DMS79 (cell line): ENCODE measurements around the gene FBXL14.
A peak's percentile ranks its signal among the peaks of the same experiment; 100 is the strongest.
"Not testable (repeated sequence)": the region's sequence is repeated elsewhere in the genome, so short reads cannot be mapped to it uniquely, and the experiment has no call there.

Experiments used
- DNase-seq: peaks from one replicate; lab custom pipeline; 2025; lab: John Stamatoyannopoulos, UW

Gene FBXL14

DNA sequence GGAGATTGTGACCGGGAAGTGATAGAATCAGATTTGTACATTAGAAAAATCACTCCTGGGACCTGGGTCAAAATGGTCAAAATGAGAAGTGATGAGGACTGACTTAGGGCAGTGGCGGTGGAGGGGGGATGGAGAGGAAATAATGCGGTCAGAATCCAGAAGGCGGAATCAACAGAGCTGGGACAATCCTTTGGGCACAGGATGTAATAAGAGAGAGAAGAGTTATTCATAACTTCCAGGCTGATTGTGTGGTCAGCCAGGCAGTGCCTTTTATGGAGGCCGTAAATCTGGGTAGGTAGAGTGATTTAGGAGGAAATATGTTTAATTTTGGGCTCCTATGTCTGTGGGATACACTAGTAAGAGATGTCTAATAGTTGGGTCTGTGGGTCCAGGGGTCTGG lies 21.6 kb downstream of the FBXL14 start:
- no peak for DNase-seq

- no peak for DNase-seq
Observed at GRCh38 chr12:1567852-1568251, 26.5 kb downstream of the FBXL14 start.

- DNase-seq = no peak
Observed at GRCh38 chr12:1566449-1567135, 27.8 kb downstream of the FBXL14 start.

DNA sequence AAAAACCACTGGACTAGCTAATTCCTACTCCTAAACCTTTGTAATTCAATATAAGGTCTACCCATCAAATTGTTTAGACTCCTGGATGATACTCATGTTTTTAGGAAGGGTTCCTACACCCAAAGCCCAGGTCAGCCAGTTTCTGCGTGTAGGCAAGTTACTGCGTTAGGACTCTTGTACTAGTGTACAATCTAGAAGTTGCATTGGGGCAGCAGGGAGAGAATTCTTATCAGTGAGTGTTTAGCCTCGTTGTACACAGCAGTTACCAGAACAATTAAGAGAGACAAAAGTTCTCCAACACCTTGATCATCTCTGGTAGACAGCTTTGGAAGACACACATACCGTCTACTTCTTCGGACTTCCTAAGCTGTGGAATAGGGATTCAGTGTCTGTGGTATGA lies 29.2 kb downstream of the FBXL14 start:
- DNase-seq = no peak

DNA sequence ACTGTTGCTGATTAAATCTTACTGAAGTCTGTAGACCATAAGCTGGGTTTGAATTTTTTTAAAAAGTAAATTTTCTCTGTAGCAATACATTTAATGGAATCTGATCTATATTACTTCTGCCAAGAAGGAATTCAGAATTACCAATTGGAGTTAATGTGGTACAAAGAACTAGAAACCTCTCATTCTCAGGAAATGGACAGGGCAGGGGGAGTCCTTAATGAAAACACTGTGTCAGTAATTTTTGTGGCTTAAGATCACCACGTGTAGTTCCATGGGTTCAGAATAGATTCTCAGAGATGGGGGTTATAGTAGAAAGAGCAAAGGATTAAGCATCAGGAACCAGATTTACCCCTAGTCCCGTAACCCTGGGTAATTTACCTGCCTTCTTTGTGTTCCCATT lies 30.3 kb downstream of the FBXL14 start:
- no peak for DNase-seq

GRCh38 chr12:1562813-1563407 lies 31.5 kb downstream of the FBXL14 start:
- no peak for DNase-seq

GRCh38 chr12:1560704-1561103 lies 33.7 kb downstream of the FBXL14 start:
- DNase-seq = no peak

GRCh38 chr12:1559676-1560091 lies 34.7 kb downstream of the FBXL14 start:
- peak; percentile 23 for DNase-seq

DNA sequence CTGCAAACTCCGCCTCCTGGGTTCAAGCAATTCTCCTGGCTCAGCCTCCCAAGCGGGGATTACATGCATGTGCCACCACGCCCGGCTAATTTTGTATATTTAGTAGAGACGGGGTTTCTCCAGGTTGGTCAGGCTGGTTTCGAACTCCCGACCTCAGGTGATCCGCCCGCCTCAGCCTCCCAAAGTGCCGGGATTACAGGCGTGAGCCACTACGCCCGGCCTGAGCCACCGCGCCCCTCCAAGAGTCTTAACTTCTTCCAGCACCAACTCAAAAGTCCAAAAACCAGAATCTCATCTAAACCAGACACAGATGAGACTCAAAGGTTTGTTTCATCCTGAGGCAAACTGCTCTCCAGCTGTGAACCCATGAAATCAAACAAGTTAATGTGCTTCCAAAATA lies 36.3 kb downstream of the FBXL14 start:
- not testable (repeated sequence) for DNase-seq

- no peak for DNase-seq
Observed at GRCh38 chr12:1553987-1554982, 40.1 kb downstream of the FBXL14 start.

DNA sequence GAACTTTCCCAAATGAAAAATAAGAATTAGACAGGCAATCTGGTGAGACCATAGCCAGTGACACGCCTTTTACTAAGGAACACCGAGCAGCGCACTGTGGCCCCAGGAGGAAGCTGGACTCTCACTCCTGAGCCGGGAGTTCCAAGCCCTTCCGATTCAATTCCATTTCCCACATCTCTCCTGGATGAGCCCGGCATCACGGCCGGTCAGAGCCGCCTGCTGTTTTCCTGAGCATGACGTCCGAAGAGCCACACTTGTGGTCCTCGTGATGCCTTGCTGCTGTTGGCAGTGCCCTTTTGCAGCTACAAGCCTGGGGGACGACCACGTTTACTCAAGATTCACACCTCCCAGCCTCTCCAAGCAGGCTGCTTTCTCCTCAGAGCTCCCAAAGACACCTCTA lies 40.8 kb downstream of the FBXL14 start:
- DNase-seq = no peak

DNA sequence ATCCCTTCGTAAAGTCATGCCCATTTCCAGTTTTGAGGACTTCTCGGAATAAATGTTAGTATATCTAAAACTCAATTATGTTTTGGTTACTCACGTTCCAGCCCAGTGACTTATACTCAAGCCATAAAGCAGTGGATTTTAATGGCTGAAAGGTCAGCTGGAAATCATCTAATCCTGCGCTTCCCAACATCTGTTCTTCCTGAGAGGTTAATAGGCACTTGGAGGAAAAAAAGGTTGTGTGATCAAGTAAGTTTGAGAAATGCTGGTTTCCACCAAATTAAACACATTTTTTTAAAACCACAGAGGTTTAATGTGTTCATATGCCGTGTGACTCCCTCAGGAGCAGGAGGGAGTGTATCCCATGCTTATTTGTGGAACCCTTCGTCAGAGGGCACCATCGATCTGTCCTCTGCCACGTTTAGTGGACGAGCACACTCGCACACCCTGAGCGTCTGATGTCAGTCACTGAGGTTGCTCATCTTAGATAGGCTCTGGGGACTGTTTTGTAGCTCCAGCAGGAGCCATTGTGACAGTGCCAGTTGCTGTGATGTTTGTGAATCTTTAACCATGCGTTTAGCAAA lies 41.4 kb downstream of the FBXL14 start:
- no peak for DNase-seq

DNA sequence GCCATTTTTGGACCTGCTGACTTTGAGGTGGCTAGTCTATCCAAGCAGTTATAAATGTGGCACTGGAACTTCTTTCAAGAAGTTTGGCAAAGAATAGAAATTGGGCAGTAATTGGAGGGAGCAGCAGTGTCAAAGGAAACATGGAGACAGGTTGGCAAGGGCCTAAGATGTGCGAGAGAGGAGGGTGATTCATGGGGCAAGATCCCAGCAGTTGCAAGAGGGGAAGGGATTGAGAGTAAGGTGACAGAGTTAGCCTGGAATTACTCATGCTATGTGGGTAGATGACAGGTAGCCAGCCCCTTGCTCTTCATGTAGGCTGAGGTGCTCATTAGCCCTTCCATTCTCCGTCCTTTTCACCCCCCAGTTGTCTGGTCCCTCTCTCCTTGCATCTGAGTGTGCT lies 42.2 kb downstream of the FBXL14 start:
- DNase-seq = no peak

DNA sequence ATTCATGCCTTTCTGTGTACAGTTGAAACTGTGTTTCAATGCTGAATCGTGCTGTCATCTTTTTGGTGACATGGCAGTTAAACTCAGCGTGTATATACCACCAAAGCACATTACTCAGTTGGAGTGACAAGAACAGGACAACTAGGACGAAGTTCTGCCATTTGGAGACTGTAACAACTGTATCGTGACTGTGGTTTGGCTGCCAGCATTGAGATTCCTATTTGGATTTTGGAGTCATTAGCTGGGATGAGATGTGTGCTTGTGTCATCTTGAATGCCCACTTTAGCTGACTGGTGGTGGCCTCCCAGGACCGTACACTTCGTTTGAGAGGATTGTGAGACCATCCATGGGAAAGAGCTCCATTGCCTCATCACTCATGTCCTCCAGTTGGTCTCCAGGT lies 42.9 kb downstream of the FBXL14 start:
- no peak for DNase-seq

DNA sequence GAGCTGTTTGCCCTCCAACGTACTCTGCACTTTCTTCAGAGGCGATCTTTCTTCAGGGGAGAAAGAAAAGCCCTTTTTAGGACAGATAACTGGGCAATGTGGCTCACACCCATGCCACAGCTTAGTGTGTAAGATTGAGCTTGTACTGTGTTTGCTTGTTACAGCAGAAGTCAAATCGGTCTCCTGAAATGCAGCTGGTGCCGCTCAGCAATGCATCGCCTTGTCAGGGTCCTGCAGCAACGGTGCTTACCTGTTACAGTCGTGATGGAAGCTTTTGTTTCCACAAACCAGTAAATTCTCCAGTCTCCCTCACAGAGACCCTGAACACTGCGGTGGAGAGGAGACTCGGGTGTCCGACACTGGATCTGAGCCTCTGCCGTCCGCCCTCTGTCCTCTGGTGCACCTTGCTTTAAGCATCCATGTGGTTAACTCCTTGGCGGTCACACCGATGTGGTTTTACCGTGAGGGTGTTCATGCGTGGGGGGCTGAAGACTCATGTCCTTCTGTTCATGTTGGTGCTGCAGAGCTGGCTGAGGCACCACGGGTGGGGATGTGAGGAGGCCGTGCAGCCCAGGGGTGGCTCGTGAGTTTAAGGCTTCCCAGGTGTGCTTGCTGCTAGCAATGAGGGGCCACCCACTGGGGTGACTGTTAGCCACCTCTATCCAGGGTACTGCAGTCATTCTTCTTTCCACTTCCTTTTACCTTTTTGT lies 47.3 kb downstream of the FBXL14 start:
- DNase-seq = no peak

DNA sequence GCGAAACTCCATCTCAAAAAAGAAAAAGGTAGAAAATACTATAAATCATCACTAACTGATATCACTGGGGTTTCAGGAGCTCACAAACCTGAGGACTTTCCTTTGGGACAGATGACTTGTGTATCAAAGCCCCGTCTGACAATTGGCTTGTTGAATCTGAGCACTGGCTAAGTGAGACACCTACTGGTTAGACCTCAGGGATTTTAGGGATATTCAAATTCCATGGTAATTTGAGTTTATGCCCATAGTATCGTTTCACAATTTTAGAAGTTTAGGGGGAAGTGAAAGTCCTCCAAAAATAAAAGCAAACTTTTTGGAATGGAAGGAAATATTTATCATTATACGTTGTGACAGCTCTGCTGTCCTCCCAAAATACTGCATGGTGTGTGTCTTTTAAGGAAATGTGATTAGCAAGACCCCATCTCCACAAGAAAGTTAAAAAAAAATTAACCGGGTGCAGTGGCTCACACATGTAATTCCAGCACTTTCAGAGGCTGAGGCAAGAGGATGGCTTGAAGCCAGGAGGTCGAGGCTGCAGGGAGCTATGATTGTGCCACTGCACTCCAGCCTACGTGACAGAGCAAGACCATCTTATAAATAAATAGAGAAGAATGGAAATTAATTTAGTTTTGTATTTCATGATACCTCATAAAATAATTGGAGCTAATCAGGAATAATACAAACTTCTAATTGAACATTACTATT lies 49.2 kb downstream of the FBXL14 start:
- no peak for DNase-seq

DNA sequence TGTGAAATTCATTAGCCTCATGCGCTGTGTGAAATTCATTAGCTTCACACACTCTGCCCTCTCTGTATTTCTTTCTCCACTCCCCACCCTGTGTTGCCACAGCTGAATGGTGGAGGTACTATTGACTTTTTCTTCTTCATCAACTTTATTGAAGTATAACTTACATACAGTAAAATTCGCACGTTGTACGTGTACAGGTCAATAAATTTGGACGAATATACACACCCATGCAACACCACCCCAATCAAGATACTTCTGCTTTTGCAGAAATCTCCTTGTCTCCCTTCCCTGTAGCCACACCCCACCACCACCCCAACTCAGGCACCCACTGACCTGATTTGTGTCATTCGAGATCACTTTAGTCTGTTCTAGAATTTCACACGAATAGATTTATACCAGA lies 51.8 kb downstream of the FBXL14 start:
- no peak for DNase-seq

GRCh38 chr12:1540690-1541089 lies 53.7 kb downstream of the FBXL14 start:
- DNase-seq = no peak

DNA sequence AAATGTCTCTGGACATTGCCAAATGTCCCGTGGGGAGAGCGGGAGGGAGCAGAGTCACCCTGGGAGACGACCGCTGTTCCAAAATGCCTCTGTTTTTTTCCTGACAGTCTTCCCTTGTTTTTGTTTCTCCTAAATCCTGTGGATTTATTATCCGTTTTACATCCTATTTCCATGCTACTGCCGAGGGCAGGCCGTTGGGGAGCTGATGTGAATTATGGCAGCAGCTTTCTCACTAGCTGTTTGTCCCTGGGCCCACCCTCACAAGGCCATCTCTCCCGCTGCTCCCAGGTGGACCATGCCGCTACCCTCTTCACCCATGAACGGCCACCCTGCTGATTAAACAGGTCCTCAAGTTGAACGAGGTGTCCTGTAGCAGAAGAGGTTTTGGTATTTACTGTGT lies 55.2 kb downstream of the FBXL14 start:
- no peak for DNase-seq

DNA sequence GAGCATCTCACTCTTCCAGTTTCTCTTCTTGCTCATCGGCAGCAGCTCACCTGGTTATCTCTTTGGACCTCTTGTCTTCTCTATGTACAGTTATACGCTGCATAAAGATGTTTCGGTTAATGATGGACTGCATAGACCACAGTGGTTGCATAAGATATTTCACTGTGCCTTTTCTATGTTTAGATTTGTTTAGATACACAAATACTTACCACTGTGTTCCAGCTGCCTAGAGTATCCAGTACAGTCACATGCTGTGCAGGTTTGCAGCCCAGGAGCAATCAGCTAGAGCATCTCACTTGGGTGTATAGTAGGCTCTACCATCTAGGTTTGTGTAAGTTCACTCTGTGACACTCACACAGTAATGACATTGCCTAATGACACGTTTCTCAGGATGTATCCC lies 57.6 kb downstream of the FBXL14 start:
- no peak for DNase-seq

DNA sequence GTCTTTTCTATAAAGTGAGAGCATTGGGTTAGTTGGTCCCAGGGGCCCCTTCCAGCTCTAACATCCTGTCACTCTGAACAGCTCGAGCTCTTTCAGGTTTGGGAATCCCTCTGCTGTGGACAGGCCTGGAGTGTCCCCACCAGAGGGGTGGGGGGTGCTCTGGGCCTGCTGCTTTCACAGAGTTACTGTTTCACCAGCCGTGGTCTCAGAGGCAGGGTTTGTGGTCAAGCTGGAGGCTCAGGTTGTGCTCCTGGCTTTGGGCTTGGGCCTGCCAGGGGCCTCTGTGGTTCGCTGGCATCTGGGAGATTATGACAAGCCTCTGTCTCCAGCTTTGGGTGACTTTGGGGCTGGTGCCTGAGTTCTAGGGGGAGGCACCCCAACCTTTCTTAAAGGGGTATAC lies 59.6 kb downstream of the FBXL14 start:
- no peak for DNase-seq
